DND-41 (cell line): ENCODE measurements around the gene NFIB.

Experiments
- ATAC-seq: fragments of 200-7000 bp; cut with Tn5 transposase; 3 replicates; pipeline ENCODE4 v1.9.1; 2021; ENCODE audit warnings: low read depth; ENCODE audit not compliant: insufficient read depth
- DNase-seq: peaks from one replicate; pipeline ENCODE4 v3.0.0-alpha.2; 2020
- H2AFZ ChIP-seq: 2 replicates; pipeline ENCODE4 v1.6.0; 2012; ENCODE audit warnings: low read depth, low read length
- H3K27ac ChIP-seq: 2 replicates; pipeline ENCODE4 v1.5.1; 2012; ENCODE audit warnings: low read length, inconsistent platforms
- H3K27me3 ChIP-seq: fragments of 200-600 bp; sonication (generic); 2 replicates; pipeline ENCODE4 v1.6.0; 2012; ENCODE audit warnings: low read length, mild to moderate bottlenecking, inconsistent platforms; ENCODE audit not compliant: insufficient read depth, poor library complexity
- H3K36me3 ChIP-seq: 2 replicates; pipeline ENCODE4 v1.5.1; 2012; ENCODE audit warnings: low read length, inconsistent platforms; ENCODE audit not compliant: insufficient read depth
- H3K4me1 ChIP-seq: 2 replicates; pipeline ENCODE4 v1.5.1; 2012; ENCODE audit warnings: mild to moderate bottlenecking, low read length; ENCODE audit not compliant: insufficient read depth
- H3K4me2 ChIP-seq: 2 replicates; pipeline ENCODE4 v1.6.0; 2012; ENCODE audit warnings: mild to moderate bottlenecking, moderate library complexity, low read length, inconsistent platforms; ENCODE audit not compliant: insufficient read depth
- H3K4me3 ChIP-seq, 2 experiments: fragments of 200-600 bp in 1 of 2; shearing (Covaris generic) in 1 of 2; 2 replicates each; pipeline ENCODE4 v1.5.1; 2012 to 2016; ENCODE audit warnings: inconsistent platforms in 2 of 2, low read length in 2 of 2, mild to moderate bottlenecking in 2 of 2, low read depth in 1 of 2, moderate library complexity in 1 of 2
- H3K79me2 ChIP-seq: 2 replicates; pipeline ENCODE4 v1.6.0; 2012; ENCODE audit warnings: low read length, inconsistent platforms; ENCODE audit not compliant: insufficient read depth
- H3K9ac ChIP-seq: 2 replicates; pipeline ENCODE4 v1.6.0; 2012; ENCODE audit warnings: low read depth, mild to moderate bottlenecking, inconsistent platforms, low read length, moderate library complexity
- H3K9me3 ChIP-seq: 2 replicates; pipeline ENCODE4 v1.5.1; 2012; ENCODE audit warnings: low read length, moderate library complexity, mild to moderate bottlenecking, inconsistent platforms; ENCODE audit not compliant: insufficient read depth, severe bottlenecking
- H4K20me1 ChIP-seq: 2 replicates; pipeline ENCODE4 v1.6.0; 2012; ENCODE audit warnings: low read length; ENCODE audit not compliant: insufficient read depth
- EZH2 ChIP-seq: IDR thresholded peaks from 3 replicates; pipeline ENCODE4 v1.6.1; 2012; ENCODE audit warnings: borderline replicate concordance, low read depth, mild to moderate bottlenecking, moderate library complexity, low read length, inconsistent platforms; ENCODE audit not compliant: severe bottlenecking
- TF ChIP-seq, protein P1 (sequence below): IDR thresholded peaks from 2 replicates; pipeline ENCODE4 v1.5.1; 2012; ENCODE audit warnings: borderline replicate concordance, low read length, moderate library complexity, mild to moderate bottlenecking; ENCODE audit not compliant: poor library complexity, severe bottlenecking; ENCODE audit errors: extremely low read depth

Gene NFIB

GRCh38 chr9:14292181-14292739, 21.7 kb downstream of the NFIB start:
- no peak overlapping the region for H2AFZ ChIP-seq
- no peaks in the 10 kb centered on the region for H3K36me3 ChIP-seq
- H3K79me2 ChIP-seq = no peaks in the 10 kb centered on the region
- no peak overlapping the region for H3K4me2 ChIP-seq
- DNase-seq = no peak
- no peak for TF ChIP-seq EZH2
- TF ChIP-seq, protein P1, sequence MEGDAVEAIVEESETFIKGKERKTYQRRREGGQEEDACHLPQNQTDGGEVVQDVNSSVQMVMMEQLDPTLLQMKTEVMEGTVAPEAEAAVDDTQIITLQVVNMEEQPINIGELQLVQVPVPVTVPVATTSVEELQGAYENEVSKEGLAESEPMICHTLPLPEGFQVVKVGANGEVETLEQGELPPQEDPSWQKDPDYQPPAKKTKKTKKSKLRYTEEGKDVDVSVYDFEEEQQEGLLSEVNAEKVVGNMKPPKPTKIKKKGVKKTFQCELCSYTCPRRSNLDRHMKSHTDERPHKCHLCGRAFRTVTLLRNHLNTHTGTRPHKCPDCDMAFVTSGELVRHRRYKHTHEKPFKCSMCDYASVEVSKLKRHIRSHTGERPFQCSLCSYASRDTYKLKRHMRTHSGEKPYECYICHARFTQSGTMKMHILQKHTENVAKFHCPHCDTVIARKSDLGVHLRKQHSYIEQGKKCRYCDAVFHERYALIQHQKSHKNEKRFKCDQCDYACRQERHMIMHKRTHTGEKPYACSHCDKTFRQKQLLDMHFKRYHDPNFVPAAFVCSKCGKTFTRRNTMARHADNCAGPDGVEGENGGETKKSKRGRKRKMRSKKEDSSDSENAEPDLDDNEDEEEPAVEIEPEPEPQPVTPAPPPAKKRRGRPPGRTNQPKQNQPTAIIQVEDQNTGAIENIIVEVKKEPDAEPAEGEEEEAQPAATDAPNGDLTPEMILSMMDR = no peak
- H3K4me1 ChIP-seq = no peaks in the 10 kb centered on the region
- H3K27me3 ChIP-seq = no peaks in the 10 kb centered on the region
- H3K9me3 ChIP-seq = no peaks in the 10 kb centered on the region
- H3K9ac ChIP-seq = no peak overlapping the region
- H3K4me3 ChIP-seq = no peak overlapping the region
- no peaks in the 10 kb centered on the region for H4K20me1 ChIP-seq
- no peak for ATAC-seq
- no peak overlapping the region for H3K27ac ChIP-seq

DNA sequence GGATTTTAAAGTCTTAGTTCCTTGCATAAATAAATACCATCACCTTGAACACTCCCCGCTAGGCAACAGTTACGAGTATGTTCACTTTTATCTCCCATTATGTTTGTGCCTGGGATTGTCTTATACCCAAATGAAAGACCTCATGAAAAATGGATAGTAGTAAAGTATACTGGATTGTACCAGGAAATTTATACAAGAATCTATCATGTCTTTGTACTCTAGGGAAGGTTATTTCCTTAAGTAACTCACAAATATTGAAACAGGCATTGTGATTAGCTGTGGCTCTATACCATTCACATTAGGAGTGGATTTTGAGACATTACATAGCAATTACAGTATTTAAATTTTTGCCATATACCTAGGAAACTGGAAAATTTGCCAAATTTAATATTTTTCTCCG, 24.0 kb downstream of the NFIB start:
- Histone ChIP-seq H3K9me3 (no peaks in the 10 kb centered on the region), H3K4me1 (no peaks in the 10 kb centered on the region), H3K27ac (no peak overlapping the region), H3K36me3 (no peaks in the 10 kb centered on the region), H3K4me2 (no peak overlapping the region), H3K4me3 (no peak overlapping the region), H3K27me3 (no peaks in the 10 kb centered on the region), H4K20me1 (no peaks in the 10 kb centered on the region), H3K9ac (no peak overlapping the region), H3K79me2 (no peaks in the 10 kb centered on the region), H2AFZ (no peak overlapping the region)
- no peak for ATAC-seq
- DNase-seq = no peak
- TF ChIP-seq EZH2 = no peak
- TF ChIP-seq, protein P1 = no peak

DNA sequence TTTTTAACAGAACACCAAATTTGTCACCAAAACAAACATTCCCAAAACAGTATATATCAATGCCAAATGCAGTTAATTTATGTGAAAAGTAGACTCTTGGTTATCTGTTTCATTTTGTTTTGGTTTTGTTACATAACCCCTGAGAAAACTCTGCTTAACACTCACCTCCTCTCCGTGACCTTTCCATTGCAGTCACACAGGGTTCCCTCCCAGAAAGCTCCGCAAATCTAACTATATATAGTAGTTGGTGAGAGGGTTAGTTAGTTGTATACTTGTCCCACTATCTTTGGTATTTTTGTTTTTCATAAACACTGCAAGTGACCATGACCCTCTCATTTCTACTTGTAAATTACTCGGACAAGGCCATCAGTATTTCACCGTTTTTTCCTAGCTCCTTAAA, 25.5 kb downstream of the NFIB start:
- no peak for DNase-seq
- no peak overlapping the region for H2AFZ ChIP-seq
- no peak overlapping the region for H3K4me3 ChIP-seq
- no peaks in the 10 kb centered on the region for H3K4me1 ChIP-seq
- no peak overlapping the region for H3K4me2 ChIP-seq
- TF ChIP-seq, protein P1 = no peak
- no peak for TF ChIP-seq EZH2
- H3K9me3 ChIP-seq = no peaks in the 10 kb centered on the region
- ATAC-seq = no peak
- H3K27me3 ChIP-seq = no peaks in the 10 kb centered on the region
- H3K36me3 ChIP-seq = no peaks in the 10 kb centered on the region
- no peaks in the 10 kb centered on the region for H3K79me2 ChIP-seq
- H3K9ac ChIP-seq = no peak overlapping the region
- no peak overlapping the region for H3K27ac ChIP-seq
- H4K20me1 ChIP-seq = no peaks in the 10 kb centered on the region

DNA sequence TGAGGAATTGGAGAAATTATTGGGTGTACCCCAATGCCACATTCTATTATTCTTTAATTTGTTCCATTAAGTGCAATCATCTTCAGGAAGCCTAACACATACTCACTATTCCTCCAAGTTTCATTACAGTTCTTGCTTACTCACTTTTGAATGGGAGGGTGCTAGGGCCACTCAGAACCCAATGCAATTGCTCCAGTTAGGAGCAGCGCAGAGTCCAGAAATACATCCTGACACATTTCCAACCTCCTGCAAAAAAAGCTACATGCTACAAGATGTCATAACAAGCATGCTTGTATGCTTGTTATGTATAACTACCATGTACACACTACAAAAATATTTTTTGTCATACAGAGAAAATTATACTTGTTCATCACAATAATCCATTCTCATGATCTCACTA, 27.8 kb downstream of the NFIB start:
- Histone ChIP-seq H3K36me3 (no peaks in the 10 kb centered on the region), H3K9me3 (no peaks in the 10 kb centered on the region), H3K4me3 (no peak overlapping the region), H3K9ac (no peak overlapping the region), H3K4me2 (no peak overlapping the region), H3K27ac (no peak overlapping the region), H3K4me1 (no peaks in the 10 kb centered on the region), H4K20me1 (no peaks in the 10 kb centered on the region), H2AFZ (no peak overlapping the region), H3K79me2 (no peaks in the 10 kb centered on the region), H3K27me3 (no peaks in the 10 kb centered on the region)
- DNase-seq (no peak), ATAC-seq (no peak)
- TF ChIP-seq, protein P1 = no peak
- TF ChIP-seq EZH2 = no peak
